NCI-H1694 treated with DMSO at 0.1 percent for 48 hours (cell line): Measurements from ENCODE around the gene DGCR8.

ENCODE experiments used
- DNase-seq: peaks from one replicate; lab custom pipeline; 2025; lab: John Stamatoyannopoulos, UW

Gene DGCR8

DNA sequence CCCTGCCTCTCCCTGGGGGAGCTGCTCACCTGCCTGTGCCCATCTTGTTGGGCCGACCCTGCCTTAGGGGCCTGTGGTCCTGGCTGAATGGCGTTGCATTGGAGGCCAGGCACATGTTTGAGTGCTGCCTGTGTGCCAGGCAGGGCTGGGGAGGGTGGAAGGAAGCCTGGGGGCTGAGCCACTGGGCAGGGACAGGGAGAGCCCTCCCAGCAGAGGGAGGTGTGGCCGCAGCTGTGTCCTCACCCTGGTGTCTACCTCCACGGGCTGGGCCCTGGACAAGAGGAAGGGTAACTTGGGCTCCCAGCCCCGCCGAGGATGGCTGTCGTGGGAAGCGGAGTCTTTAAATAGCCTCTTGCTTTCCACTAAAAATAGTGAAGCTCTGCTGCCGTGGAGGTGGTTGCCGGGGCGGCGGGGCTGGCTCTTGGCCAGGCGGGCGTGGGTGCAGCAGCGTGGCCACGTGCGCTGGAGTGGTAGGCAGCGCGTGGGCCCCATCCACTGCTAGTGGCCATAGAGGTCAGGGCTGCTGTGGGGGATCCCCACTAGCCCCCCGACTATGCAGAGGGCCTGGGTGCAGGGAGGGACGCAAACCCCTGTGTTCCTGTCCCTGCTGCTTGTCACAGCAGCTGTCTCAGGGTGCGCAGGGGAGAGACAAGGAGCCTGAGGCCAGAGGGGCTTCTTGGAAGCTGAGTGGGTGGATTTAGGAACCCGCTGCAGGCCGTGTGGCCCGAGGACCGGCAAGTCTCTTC lies 57.8 kb downstream of the DGCR8 start:
- no peak for DNase-seq

- DNase-seq: no peak
These were observed 58.3 kb downstream of the DGCR8 start for GRCh38 chr22:20138417-20138738.

DNA sequence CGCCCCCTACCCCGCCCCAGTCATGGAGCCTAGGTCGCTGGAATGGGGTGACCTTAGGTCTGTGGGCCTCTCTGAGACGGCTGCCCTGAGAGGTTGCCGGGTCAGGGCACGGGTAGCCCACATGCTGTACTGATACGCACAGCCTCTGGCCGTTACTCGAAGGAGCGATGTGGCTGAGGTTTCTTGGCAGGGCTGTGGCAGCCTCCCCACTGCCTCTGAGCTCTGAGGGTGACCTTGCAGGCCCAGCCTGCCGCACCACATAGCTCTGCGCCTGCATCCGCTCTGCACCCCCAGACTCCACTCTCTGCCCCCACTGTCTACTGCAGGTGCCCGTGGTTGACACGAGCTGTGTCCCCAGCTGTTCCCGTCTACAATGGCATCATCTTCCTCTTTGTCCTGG lies 58.8 kb downstream of the DGCR8 start:
- DNase-seq: no peak

- no peak for DNase-seq
These were observed 59.5 kb downstream of the DGCR8 start for GRCh38 chr22:20139391-20140106.

- no peak for DNase-seq
These were observed 60.0 kb downstream of the DGCR8 start for GRCh38 chr22:20140107-20140445.

- no peak for DNase-seq
These were observed 60.5 kb downstream of the DGCR8 start for GRCh38 chr22:20140521-20140964.

- DNase-seq: no peak
These were observed 61.4 kb downstream of the DGCR8 start for GRCh38 chr22:20141186-20142077.

DNA sequence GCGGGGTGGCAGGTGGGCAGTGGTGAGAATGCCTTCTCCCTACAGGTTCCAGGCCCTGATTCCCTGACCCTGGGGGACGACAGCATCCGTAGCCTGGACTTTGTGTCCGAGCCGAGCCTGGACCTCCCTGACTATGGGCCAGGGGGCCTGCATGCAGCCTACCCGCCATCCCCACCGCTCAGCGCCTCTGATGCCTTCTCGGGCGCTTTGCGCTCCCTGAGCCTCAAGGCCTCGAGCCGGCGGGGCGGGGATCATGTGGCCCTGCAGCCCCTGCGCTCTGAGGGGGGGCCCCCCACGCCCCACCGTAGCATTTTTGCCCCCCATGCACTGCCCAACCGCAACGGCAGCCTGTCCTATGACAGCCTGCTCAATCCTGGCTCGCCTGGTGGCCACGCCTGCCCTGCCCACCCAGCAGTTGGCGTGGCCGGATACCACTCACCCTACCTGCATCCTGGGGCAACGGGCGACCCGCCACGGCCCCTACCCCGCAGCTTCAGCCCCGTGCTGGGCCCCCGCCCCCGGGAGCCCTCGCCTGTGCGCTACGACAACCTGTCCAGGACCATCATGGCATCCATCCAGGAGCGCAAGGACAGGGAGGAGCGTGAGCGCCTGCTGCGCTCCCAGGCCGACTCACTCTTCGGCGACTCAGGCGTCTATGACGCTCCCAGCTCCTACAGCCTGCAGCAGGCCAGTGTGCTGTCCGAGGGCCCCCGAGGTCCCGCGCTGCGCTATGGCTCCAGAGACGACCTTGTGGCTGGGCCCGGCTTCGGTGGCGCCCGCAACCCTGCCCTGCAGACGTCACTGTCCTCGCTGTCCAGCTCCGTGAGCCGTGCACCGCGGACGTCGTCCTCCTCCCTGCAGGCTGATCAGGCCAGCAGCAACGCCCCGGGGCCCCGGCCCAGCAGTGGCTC lies 62.9 kb downstream of the DGCR8 start:
- no peak for DNase-seq

- no peak for DNase-seq
These were observed 64.0 kb downstream of the DGCR8 start for GRCh38 chr22:20143883-20144665.

GRCh38 chr22:20145206-20145831 lies 65.3 kb downstream of the DGCR8 start:
- DNase-seq: no peak

DNA sequence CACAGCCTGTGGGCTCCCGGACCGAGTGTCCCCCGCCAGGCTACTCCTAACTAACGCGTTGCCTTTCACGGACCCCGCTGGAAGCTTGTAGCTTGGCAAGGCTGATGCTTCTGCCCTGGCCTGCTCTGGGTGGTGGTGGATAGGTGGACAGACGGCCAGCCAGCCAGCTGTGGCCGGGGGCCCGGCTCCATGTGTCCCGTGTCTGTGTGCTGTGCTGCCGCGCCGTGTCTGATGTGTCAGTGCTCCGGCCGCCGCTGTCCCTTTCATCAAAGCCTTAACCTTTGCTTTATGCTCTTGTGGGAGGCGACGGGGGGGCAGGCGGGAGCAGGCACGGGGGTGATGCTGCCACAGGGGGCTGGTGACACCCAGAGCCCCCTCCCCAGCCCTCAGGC lies 65.8 kb downstream of the DGCR8 start:
- no peak for DNase-seq

- DNase-seq: no peak
These were observed 66.7 kb downstream of the DGCR8 start for GRCh38 chr22:20146777-20147176.

DNA sequence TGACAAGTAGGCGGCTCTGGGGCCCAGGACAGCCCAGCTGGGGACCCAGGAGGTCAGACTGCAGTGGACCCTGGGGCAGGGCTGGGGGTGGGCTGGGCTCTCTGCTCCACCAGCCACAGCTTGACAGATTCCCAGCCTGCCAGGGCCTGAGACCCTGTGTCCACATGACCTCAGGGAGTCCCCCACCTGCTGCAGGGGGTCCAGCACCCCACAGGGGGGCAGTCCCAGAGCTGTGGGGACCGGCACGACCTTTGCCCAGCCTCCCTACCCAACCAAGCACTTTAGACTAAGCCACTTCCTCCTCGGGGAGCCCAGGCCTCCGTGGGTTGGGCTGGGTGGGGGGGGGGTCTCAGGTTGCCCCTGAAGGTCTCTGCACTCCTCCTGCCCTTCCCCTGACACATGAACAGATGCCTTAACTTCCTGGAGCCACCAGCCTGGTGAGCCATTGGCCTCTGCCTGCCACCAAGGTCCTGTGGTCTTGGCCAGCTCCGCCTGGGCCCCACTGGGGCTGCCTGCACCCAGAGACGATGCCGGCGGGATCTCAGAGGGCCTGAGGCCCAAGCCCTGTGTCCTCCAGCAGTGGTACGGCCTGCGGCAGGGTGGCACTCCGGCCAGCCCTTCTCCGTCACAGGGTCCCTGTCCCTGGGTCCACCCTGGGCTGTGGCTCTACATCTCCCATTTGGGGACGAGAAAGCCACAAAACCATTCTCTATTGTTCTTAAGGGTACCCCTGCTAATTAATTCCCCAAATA lies 67.4 kb downstream of the DGCR8 start:
- DNase-seq: no peak

- no peak for DNase-seq
These were observed 68.4 kb downstream of the DGCR8 start for GRCh38 chr22:20148414-20148813.

DNA sequence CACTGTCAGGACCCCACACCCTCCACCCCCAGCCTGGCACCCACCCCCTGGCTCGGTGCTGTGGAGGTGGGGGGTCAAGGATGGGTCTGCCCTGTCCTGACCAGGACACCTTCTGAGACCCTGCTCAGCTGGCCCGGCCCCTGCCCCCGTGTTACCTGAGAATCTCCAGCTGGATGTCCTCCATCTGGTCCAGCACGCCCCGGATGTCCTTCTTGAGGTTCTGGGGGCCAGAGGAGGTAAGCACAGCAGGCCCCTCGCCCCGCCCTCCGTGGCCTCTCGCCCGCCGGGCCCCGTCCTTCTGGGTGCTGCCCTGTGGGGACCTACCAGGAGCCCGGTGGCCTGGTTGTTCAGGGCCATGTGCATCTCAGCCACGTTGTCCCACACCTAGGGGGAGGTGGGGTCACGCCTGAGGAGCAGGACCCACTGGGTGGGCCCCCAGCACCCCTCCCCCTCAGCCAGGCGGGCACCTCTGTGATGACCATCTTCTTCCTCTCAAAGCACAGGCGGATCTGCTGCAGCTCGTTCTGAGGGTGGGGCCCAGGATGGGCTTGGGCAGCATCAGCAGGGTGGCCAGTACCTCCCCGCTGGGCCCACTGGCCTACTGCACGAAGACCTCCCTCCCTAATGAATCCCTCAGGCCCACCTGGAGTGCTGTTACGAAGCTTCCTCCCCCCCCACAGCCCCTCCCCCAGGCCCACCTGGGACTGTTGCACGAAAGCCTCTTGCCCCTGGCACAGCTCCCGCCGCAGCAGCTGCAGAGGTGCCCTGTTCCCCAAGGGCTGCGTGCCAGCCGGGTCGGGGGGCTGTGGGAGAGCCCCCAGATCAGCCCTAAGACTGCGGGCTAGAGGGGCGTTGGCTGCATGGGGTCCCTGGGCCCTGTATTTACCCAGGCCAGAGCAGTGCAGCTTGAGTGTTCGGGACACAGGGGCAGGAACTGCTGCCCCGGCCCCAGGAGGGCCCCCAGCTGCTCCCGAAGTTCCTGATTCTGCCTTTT lies 69.5 kb downstream of the DGCR8 start:
- no peak for DNase-seq

GRCh38 chr22:20150381-20151275 lies 70.6 kb downstream of the DGCR8 start, which contains the start of gene CCDC188:
Gene CCDC188, minus strand, starts transcription at chr22:20151055. Its CDS starts 69 bp downstream, at chr22:20150986.
- no peak for DNase-seq

- no peak for DNase-seq
These were observed 71.2 kb downstream of the DGCR8 start for GRCh38 chr22:20151276-20151588.
